ENCODE measurements around the gene SPAG9. TPM values are rescaled to one million over a fixed set of nuclear protein-coding genes. Genes with fewer than 3 reads are reported as not detected.

The SPAG9 gene
- total RNA-seq, 1 donor: 192 TPM

- TF ChIP-seq, protein P1, sequence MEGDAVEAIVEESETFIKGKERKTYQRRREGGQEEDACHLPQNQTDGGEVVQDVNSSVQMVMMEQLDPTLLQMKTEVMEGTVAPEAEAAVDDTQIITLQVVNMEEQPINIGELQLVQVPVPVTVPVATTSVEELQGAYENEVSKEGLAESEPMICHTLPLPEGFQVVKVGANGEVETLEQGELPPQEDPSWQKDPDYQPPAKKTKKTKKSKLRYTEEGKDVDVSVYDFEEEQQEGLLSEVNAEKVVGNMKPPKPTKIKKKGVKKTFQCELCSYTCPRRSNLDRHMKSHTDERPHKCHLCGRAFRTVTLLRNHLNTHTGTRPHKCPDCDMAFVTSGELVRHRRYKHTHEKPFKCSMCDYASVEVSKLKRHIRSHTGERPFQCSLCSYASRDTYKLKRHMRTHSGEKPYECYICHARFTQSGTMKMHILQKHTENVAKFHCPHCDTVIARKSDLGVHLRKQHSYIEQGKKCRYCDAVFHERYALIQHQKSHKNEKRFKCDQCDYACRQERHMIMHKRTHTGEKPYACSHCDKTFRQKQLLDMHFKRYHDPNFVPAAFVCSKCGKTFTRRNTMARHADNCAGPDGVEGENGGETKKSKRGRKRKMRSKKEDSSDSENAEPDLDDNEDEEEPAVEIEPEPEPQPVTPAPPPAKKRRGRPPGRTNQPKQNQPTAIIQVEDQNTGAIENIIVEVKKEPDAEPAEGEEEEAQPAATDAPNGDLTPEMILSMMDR (IDR thresholded peaks at IDR 0.05; ENCODE audit: extremely low read depth, low read depth, low read length): no peak
- no peaks in the 10 kb centered on the region for H3K27me3 ChIP-seq (ENCODE audit: insufficient read depth, low read length)
- no peaks in the 10 kb centered on the region for H4K20me1 ChIP-seq (ENCODE audit: insufficient read depth, low read length)
- no peak overlapping the region for H2AFZ ChIP-seq (ENCODE audit: low read length)
- peak overlapping the region; percentile 29 for H3K27ac ChIP-seq (ENCODE audit: low read depth, low read length)
- DNase-seq (ENCODE audit: insufficient read length, low spot score, missing footprints): no peak
- no peaks in the 10 kb centered on the region for H3K4me1 ChIP-seq (ENCODE audit: insufficient read depth, low read length)
- no peaks in the 10 kb centered on the region for H3K9me3 ChIP-seq (ENCODE audit: low read depth, low read length)
- H3K36me3 ChIP-seq (ENCODE audit: insufficient read depth, low read length): peaks cover 61% of the 10 kb centered on the region
- H3K4me2 ChIP-seq (ENCODE audit: insufficient read depth, low read length): no peak overlapping the region
- H3K4me3 ChIP-seq (ENCODE audit: insufficient read depth, low read length): no peak overlapping the region
- H3K79me2 ChIP-seq (ENCODE audit: insufficient read depth, low read length): no peaks in the 10 kb centered on the region
Observed at GRCh38 chr17:50976951-50977472, 143.7 kb downstream of the SPAG9 start.

DNA sequence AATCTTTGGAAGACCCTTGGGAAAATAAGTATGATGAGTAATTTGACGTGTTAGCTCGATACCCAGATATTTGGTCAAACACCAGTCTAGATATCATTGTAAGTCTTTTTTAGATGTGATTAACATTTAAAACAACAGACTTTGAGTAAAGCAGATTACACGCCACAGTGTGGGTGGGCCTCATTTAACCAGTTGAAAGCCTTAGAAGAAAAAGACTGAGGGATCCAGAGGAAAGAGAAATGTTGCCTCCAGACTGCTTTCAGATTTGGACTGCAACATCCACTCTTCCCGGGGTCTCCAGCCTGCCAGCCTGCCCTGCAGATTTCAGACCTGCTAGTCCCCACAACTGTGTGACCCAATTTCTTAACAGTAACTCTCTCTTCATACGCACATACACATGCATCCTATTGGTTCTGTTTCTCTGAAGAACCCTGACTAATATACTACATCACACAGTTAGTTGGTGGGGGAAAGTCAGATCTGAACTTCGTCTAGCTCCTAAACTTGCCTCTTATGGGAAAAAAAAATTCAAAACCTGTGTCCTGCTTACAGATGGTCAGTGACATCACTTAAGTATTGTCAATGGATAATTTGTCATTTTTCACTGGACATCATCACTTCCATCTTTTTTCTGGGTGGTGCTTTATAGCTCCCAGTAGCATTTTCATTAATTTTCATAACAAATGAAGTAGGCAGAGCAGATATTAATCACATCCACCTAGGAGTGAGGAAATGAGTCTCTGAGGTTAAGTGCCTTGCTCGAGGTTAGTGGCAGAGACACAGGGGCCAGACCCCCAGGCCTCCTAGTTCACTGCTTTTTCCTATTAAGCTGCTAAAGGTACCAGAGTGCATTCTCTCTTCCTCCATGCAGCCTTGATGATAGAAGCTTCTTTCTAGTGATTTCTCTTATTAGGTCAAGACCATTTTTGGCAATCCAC is 146.8 kb downstream of the SPAG9 start:
- Histone ChIP-seq H3K4me2 (ENCODE audit: insufficient read depth, low read length) (no peak overlapping the region), H3K27ac (ENCODE audit: low read depth, low read length) (no peak overlapping the region), H3K79me2 (ENCODE audit: insufficient read depth, low read length) (peaks cover 2% of the 10 kb centered on the region), H3K27me3 (ENCODE audit: insufficient read depth, low read length) (no peaks in the 10 kb centered on the region), H3K36me3 (ENCODE audit: insufficient read depth, low read length) (peaks cover 54% of the 10 kb centered on the region), H3K4me3 (ENCODE audit: insufficient read depth, low read length) (no peak overlapping the region), H2AFZ (ENCODE audit: low read length) (no peak overlapping the region), H3K9me3 (ENCODE audit: low read depth, low read length) (no peaks in the 10 kb centered on the region), H4K20me1 (ENCODE audit: insufficient read depth, low read length) (no peaks in the 10 kb centered on the region), H3K4me1 (ENCODE audit: insufficient read depth, low read length) (no peaks in the 10 kb centered on the region)
- no peak for DNase-seq (ENCODE audit: insufficient read length, low spot score, missing footprints)
- TF ChIP-seq, protein P1 (IDR thresholded peaks at IDR 0.05; ENCODE audit: extremely low read depth, low read depth, low read length): no peak

DNA sequence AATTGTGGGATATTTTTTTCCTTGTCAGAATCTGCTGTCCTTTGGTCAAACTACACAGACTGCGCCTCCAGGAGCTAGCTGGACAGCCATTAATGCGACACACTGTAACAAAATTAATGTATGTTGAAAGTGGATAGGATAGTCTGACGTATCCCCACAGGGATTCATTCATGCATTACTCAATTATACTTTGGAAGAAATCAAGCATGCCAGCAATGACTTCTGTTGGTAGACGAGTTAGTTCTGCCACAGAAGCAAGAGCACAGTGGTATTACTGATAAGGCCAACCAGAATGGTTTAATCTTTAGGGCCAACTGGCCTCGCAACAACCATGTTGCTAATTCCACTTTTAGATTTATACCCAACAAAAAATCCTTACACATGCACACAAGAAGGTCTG is 148.1 kb downstream of the SPAG9 start:
- no peak overlapping the region for H3K4me2 ChIP-seq (ENCODE audit: insufficient read depth, low read length)

More for the DNA sequence above, 148.1 kb downstream of the SPAG9 start:
- H3K9me3 ChIP-seq (ENCODE audit: low read depth, low read length): no peaks in the 10 kb centered on the region
- H3K4me1 ChIP-seq (ENCODE audit: insufficient read depth, low read length): no peaks in the 10 kb centered on the region
- no peak for DNase-seq (ENCODE audit: insufficient read length, low spot score, missing footprints)
- H2AFZ ChIP-seq (ENCODE audit: low read length): no peak overlapping the region
- no peaks in the 10 kb centered on the region for H4K20me1 ChIP-seq (ENCODE audit: insufficient read depth, low read length)
- no peaks in the 10 kb centered on the region for H3K27me3 ChIP-seq (ENCODE audit: insufficient read depth, low read length)
- TF ChIP-seq, protein P1 (IDR thresholded peaks at IDR 0.05; ENCODE audit: extremely low read depth, low read depth, low read length): no peak
- H3K79me2 ChIP-seq (ENCODE audit: insufficient read depth, low read length): peaks cover 2% of the 10 kb centered on the region
- peaks cover 47% of the 10 kb centered on the region for H3K36me3 ChIP-seq (ENCODE audit: insufficient read depth, low read length)
- no peak overlapping the region for H3K4me3 ChIP-seq (ENCODE audit: insufficient read depth, low read length)
- no peak overlapping the region for H3K27ac ChIP-seq (ENCODE audit: low read depth, low read length)
